ENCODE results near the gene ZFYVE9.
"Not testable (repeated sequence)": the region's sequence is repeated elsewhere in the genome, so short reads cannot be mapped to it uniquely, and the experiment has no call there.

The ZFYVE9 gene

DNA sequence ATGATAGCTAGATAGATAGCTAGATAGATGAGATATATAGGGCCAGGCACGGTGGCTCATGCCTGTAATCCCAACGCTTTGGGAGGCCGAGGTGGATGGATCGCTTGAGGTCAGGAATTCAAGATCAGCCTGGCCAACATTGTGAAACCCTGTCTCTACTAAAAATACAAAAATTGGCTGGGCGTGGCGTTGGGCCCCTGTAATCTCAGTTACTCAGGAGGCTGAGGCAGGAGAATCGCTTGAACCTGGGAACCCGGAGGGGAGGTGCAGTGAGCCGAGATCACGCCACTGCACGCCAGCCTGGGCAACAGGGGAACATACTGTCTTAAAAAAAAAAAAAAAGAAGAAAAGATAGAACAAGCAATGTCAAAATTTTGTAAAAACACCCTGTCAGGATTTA is 8.6 kb downstream of the ZFYVE9 start:
- DNase-seq, result not testable (repeated sequence)

DNA sequence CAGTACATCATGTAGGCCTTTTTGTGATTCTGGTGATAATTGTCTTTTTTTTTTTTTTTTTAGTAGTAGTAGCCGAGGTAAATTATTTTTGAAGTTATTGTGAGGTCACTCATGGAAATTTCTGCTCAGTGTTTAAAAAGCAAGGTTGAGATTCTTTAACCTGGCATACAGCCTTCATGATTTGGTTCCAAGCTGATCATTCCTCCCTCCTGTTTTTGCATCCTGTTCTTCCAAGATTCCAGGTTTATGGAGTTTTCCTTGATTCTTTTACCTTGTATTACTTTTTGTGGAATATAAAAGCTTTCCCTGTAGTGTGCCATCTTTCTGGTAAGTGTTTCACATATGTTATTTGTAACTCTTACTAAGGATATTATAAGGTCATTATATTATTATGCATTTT is 9.1 kb downstream of the ZFYVE9 start:
- no peak for DNase-seq

DNA sequence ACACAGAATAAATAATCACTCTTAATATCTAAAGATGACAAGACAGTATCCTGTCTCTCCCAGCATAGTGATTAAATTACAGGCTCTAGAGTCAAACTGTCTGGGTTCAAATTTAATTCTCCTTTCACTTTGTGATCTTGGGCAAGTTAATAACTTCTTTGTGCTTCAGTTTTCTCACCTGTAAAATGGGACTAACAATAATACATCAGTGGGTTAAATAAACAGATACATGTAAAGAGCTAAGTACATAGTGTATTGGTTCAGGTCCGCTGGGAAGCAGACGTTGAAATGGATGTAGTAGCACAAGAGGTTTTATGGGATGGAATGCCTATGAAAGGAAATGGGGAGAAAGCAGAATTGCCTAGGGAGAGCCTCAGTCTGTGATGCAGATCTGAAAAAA is 10.7 kb downstream of the ZFYVE9 start:
- no peak for DNase-seq

DNA sequence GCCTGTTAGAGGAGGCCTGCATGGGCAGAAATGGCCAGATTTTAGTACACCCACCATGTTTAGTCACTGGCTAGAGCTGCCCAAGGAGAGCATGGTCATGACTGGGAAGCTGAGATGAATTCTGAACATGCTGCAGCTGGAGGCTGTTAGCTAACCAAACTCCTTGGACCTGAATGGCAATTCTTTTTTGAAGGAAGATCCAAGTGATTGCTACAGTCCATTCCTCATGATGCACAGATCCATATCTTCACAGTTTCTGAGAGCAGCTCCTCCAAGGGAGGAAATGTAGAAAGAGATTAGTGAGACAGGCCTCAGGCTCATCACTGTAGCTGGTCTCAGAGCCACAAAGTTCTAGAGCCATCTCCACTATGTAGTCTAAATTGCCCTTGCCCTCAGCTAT is 11.1 kb downstream of the ZFYVE9 start:
- DNase-seq, result no peak

DNA sequence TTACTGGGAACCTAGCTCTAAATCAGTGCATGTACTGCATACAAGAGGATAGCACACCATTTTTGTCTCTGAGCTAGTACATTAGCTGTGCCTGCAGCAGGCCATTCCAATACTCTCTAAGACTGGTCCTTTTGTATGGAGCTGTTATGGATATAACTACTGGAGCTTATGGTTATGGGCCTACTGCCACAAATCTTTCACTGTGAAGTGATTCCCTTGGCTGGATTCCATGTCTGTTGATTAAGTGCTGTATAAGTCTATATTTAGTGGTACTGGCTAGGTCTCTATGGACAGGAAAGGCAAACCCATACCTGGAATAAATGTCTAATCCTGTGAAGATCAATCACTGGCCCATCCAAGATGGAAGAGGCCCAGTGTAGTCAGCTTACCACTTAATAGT is 12.0 kb downstream of the ZFYVE9 start:
- no peak for DNase-seq

DNA sequence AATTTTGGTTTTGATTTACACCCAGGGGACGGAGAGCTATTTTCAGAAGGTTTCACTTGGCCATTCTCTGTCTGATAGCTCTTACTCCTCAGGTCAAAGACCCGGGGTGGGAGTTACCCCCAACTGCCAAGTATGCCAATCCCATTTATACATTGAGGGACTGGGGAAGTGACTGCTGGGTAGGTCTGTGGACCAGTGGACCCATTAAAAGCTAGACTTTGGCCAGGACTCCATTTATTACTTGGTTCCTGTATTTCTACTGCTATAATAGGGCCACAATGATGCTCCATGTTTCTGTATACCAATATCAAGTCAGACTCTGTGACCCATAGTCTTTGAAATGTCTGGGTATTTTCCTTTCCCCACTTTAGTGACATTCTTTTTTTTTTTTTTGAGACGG is 14.6 kb downstream of the ZFYVE9 start:
- no peak for DNase-seq

DNA sequence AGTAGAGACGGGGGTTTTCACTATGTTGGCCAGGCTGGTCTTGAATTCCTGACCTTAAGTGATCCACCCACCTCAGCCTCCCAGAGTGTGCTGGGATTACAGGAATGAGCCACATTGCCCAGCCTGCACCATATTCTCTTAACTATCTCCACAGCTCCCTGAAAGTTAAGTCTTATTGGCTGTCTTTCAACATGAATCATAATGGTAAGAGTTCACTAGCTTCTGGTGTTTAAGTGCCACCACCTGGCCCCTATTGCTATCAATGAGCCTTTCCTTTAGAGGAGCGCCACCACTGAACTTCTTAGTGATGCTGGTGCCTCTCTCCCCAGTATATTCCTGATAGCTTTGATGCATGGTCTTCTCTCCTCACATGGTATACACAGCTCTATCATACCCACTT is 15.7 kb downstream of the ZFYVE9 start:
- no peak for DNase-seq

DNA sequence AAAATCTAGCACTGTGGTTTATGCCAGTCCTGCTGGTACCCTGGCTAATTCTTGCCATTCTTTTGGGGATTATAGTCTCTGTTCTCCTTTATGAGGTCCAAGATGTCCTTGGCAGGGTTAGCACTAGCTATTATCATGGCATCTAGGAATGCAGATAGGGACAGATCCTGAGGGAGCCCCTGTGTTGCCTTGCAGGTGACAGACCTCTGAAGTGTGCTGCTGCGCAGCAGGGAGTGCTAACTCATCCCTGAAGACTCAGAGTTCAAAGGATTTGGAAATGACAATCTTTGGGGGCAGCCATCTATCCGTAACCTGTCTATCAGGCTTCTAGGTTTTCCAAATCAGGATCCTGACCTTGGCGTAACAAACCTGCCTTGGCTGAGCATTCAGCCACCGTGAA is 16.3 kb downstream of the ZFYVE9 start:
- DNase-seq, result no peak

DNA sequence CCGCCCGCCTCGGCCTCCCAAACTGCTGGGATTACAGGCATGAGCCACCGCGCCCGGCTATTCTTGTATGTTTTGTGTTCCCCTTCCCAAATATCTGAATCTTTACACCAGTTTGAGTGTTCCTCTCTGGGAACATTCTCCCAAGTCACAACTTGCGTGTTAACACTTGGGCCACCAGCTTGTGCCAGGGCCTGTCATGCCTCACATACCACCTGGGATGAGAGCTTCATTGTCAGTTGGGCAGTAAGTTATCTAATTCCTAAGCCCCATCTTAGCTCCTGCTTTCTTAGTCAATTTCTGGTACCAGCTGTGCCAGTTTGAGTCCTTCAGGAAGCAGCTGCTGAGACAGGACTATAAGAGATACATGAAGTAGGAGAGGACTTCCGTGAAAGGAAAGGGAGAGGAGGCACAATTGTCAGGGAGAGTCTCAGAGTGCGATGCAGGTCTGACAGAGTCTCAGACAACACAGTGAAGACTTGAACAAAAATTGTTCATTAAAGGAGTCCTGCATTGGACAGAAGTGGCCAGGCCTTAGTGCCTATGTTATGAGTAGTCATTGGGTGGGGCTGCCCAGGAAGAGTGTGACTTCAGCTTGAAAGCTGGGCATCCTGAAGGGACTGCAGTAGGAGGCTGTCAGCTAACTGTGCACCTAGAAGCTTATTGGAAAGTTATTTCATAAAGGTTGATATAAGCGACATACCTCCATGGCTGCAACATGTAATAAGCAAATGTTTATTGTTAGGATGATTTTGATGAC is 17.3 kb downstream of the ZFYVE9 start:
- DNase-seq, result no peak

DNA sequence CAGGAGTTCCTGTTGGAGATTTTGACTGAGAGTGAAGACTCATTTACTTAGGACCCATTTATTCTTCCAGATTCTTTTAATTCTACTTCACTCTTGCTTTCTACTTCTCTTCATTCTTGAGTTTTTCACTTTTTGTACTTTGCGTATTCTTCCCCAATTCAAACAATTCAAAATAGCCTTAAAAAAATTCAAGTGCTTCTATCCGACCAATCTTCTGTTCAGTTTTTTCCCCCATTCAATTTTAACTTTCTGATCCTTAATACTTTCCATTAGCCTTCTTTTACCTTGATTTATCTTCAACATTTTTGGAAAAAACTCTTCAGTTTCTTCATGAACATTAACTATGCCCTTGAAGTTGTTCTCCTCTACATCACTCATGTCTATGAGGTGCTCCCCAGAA is 21.1 kb downstream of the ZFYVE9 start:
- no peak for DNase-seq

DNA sequence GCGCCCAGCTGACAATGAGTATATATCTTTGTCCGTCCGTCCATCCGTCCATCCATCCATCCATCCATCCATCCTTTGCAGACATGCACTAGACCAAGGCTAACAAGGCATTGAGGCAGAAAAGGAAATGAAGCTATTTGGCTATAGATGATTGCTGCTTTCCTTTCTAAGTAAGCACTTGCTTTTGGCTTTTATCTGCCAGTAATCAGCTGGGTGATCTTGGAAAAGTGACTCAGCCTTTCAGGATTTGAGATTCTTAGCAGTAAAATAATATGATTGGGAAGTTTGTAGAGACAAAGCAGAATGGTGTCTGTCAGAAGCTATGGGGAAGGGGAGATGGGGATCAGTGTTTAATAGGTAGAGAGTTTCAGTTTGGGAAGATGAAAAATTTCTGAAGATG is 22.7 kb downstream of the ZFYVE9 start:
- no peak for DNase-seq

DNA sequence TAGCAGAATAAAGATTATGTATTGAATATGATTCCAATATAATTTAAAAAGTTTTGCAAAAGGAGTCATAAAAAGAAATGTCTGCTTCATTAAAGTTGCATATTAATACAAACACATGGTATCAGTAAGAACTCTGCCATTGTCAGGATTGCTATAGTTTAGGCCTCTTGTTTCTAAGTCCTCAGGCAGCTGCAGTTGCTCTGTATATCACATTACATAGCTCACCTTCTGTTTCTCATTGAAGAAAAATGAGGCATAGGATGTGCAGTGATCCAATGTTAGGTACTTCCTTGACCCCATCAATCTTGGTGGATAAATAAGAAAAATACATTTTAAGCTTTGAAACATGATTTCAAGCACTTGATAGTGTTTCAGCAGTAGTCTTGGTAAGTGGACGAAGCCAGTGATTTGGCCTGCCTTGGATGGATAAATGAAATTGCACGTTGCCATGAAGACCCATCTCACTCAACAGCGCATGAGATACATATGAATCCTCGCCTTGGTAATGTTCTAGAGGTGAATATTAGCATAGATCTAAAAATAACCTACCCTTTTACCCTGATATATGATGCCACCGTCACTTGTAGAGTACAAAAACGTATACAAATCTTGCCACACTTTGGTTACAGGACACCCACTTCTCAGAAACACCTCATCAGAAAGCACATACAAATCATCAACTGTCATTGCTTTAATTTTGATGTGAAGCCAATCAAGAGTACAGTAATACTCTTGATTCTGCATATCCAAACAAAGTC is 25.3 kb downstream of the ZFYVE9 start:
- DNase-seq, result no peak

DNA sequence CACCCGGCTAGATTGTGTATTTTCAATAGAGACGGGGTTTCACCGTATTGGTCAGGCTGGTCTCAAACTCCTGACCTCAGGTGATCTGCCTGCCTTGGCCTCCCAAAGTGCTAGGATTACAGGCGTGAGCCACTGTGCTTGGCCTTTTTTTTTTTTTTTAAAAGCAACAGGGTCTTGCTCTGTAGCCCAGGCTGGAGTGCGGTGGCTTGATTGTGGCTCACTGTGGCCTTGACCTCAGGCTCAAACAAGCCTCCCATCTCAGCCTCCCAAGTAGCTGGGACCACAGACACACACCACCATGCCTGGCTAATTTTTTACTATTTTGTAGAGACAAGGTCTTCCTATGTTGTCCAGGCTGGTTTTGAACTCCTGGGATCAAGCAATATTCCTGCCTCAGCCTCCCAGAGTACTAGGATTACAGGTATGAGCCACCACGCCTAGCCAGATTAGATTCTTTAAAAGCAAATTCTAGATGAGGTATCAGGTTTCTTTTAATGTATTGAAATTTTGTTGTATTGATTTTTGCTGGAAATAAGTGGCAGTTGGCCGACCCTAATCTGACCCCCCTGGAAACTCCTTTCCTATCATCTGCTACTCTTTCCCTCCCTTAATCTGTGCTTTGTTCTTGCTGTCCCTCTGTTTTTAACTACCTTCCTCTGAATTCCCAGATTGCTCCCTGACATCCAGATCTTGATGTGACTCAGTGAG is 26.6 kb downstream of the ZFYVE9 start:
- no peak for DNase-seq

DNA sequence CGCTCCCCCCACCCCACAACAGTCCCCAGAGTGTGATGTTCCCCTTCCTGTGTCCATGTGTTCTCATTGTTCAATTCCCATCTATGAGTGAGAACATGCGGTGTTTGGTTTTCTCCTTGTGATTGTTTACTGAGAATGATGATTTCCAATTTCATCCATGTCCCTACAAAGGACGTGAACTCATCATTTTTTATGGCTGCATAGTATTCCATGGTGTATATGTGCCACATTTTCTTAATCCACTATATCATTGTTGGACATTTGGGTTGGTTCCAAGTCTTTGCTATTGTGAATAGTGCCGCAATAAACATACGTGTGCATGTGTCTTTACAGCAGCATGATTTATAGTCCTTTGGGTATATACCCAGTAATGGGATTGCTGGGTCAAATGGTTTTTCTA is 29.3 kb downstream of the ZFYVE9 start:
- not testable (repeated sequence) for DNase-seq

DNA sequence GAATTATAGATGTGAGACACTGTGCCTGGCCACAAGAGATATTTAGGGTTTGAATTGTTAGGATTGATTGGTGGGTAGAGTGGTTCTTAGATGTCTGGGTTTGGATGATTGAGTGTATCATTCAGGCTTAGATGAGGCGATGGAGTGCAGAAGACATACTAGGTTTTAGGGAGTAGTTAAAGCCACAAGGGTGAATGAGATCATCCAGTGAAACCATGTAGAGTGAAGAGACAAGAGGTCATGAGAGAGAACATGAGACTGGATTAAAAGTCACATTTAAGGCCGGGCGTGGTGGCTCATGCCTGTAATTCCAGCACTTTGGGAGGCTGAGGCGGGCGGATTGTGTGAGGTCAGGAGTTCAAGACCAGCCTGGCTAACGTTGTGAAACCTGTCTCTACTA is 37.2 kb downstream of the ZFYVE9 start:
- no peak for DNase-seq

DNA sequence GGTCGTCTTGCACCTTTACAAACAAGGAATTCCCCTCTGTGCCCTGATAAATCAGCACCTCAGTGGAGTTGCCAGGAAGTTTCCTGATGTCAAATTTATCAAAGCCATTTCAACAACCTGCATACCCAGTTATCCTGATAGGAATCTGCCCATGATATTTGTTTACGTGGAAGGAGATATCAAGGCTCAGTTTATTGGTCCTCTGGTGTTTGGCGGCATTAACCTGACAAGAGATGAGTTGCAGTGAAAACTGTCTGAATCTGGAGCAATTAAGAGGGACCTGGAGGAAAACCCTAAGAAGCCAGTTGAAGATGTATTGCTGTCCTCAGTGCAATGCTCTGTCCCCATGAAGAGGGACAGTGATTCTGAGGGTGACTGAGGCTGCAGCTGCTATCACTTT is 38.3 kb downstream of the ZFYVE9 start:
- no peak for DNase-seq

DNA sequence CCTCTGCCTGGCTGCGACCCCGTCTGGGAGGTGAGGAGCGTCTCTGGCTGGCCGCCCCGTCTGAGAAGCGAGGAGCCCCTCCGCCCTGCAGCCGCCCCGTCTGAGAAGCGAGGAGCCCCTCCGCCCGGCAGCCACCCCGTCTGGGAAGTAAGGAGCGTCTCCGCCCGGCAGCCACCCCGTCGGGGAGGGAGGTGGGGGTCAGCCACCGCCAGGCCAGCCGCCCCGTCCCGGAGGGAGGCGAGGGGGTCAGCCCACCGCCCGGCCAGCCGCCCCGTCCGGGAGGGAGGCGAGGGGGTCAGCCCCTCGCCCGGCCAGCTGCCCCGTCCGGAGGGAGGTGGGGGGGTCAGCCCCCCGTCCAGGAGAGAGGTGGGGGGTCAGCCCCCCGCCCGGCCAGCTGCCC is 39.9 kb downstream of the ZFYVE9 start:
- DNase-seq, result not testable (repeated sequence)

DNA sequence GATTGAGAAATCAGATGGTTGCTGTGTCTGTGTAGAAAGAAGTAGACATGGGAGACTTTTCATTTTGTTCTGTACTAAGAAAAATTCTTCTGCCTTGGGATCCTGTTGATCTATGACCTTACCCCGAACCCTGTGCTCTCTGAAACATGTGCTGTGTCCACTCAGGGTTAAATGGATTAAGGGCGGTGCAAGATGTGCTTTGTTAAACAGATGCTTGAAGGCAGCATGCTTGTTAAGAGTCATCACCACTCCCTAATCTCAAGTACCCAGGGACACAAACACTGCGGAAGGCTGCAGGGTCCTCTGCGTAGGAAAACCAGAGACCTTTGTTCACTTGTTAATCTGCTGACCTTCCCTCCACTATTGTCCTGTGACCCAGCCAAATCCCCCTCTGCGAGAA is 40.4 kb downstream of the ZFYVE9 start:
- not testable (repeated sequence) for DNase-seq

DNA sequence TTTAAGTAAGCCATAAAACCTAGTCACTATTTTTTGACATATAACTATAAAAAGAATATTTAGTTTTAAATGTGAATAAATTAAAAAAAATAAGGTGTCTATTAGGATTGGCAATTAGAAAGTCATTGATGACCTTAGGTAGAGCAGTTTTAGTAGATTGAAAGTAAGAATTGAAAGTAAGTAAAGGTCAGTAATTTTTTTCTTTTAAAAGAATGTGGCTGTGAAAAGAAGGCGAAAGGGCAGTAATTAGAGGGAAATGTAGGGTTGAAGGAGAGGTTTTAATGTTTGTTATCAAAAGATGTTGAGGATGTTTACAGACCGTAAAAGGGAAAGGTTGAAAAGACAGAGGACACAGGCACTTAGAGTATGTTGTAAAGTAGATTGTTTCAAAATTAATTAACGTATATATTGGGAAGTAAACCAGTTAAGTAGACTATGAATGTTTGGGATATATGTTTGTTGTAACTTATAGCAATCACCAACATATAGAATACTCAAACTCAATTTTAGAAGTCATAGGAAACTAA is 41.0 kb downstream of the ZFYVE9 start:
- DNase-seq, result no peak

DNA sequence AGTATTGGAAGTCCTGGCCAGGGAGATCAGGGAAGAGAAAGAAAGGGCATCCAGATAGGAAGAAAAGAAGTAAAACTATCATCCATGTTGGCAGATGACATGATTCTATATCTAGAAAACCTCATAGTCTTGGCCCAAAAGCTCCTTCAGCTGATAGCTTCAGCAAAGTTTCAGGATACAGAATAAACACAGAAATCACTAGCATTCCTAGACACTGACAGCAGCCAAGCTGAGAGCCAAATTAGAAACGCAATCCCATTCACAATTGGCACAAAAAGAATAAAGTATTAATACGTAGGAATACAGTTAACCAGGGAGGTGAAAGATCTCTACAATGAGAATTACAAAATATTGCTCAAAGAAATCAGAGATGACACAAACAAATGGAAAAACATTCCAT is 44.6 kb downstream of the ZFYVE9 start:
- no peak for DNase-seq

DNA sequence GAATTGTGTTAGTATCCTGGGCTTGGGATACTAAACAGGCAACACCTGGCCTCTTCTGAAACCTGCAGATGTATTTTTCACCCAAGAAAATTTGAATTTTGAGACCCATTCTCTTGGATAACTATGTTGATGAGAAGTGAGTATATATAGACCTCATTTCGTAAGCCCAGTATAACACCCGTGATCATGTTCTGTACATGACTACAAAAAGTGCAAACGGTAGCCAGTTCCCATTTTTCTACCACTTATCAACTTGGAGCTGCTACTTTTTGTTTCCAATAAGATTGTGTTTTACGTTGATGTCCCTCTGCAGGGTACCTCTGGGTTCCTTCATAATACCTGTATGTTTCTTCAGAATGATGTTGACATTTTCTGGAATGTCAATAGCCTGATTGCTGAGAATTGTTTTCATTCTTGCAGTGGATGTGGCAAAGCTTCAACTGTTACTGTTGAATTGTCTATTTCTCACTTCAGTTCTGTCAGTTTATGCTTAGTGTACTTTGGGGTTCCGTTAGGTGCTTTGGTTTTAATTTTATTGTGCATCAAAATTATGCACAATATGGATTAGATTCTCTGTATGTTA is 48.1 kb downstream of the ZFYVE9 start:
- DNase-seq, result no peak

DNA sequence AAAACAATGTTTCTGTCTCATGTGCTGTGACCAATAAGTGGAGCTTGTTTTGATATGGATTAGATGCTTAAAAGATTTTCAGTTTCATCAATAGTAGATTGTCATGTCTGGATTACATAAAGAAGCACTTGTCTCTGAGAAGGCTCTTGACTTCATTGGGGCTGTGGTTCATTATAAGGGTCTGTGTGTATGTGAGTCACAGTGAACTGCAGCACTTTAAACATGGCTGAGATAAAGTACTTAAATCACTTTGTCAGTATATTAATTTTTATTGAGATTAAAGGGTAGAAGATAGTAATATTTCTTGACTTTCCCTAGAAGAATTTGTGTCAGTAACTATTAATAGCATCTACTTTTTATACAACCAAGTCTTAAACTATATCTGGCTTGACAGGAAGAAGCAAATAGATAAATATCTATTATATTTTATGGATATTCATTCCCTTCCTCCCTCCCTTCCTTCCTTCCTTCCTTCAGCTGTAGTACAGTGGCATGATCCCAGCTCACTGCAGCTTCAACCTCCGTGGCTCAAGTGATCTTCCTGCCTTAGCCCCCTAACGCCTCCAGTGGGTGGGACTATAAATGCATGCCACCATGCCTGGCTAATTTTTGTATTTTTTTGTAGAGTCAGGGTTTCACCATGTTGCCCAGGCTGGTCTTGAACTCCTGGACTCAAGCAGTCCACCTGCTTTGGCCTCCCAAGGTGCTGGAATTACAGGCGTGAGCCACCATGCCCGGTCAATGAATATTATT is 48.8 kb downstream of the ZFYVE9 start:
- DNase-seq, result no peak
